ENCODE measurements around the gene SRSF12. TPM values are rescaled to one million over a fixed set of nuclear protein-coding genes. Genes with fewer than 3 reads are reported as not detected.
A peak's percentile ranks its signal among the peaks of the same experiment; 100 is the strongest.

The SRSF12 gene
- total RNA-seq, 1 donor from 2014 or later: 14.7 TPM

GRCh38 chr6:89120371-89120770 is 2.5 kb upstream of the SRSF12 start:
- H3K36me3 Mint-ChIP-seq: no peaks in the 10 kb centered on the region
- TF ChIP-seq, protein P1, sequence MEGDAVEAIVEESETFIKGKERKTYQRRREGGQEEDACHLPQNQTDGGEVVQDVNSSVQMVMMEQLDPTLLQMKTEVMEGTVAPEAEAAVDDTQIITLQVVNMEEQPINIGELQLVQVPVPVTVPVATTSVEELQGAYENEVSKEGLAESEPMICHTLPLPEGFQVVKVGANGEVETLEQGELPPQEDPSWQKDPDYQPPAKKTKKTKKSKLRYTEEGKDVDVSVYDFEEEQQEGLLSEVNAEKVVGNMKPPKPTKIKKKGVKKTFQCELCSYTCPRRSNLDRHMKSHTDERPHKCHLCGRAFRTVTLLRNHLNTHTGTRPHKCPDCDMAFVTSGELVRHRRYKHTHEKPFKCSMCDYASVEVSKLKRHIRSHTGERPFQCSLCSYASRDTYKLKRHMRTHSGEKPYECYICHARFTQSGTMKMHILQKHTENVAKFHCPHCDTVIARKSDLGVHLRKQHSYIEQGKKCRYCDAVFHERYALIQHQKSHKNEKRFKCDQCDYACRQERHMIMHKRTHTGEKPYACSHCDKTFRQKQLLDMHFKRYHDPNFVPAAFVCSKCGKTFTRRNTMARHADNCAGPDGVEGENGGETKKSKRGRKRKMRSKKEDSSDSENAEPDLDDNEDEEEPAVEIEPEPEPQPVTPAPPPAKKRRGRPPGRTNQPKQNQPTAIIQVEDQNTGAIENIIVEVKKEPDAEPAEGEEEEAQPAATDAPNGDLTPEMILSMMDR (IDR thresholded peaks at IDR 0.05; ENCODE audit: unreplicated experiment): no peak
- H3K27ac Mint-ChIP-seq: no peak overlapping the region
- H3K4me1 Mint-ChIP-seq: peaks cover 11% of the 10 kb centered on the region
- no peak overlapping the region for H3K4me3 Mint-ChIP-seq
- H3K27me3 Mint-ChIP-seq (ENCODE audit: low read depth): no peaks in the 10 kb centered on the region
- no peaks in the 10 kb centered on the region for H3K9me3 Mint-ChIP-seq
- no peak for DNase-seq (ENCODE audit: low spot score in 2 of 2, unreplicated experiment in 2 of 2)

- Mint-ChIP-seq H3K4me1 (peaks cover 11% of the 10 kb centered on the region), H3K36me3 (no peaks in the 10 kb centered on the region), H3K27ac (peak overlapping the region; percentile 7)
Observed at GRCh38 chr6:89118931-89119330, 1.1 kb upstream of the SRSF12 start.

GRCh38 chr6:89116702-89117101 is 1.2 kb downstream of the SRSF12 start:
- Mint-ChIP-seq H3K27me3 (ENCODE audit: low read depth) (no peaks in the 10 kb centered on the region), H3K36me3 (no peaks in the 10 kb centered on the region), H3K27ac (peak overlapping the region; percentile 57), H3K9me3 (no peaks in the 10 kb centered on the region), H3K4me1 (peaks cover 11% of the 10 kb centered on the region), H3K4me3 (peak overlapping the region; percentile 73)
- TF ChIP-seq, protein P1 (IDR thresholded peaks at IDR 0.05; ENCODE audit: unreplicated experiment): no peak
- no peak for DNase-seq (ENCODE audit: low spot score in 2 of 2, unreplicated experiment in 2 of 2)

More at GRCh38 chr6:89118931-89119330, 1.1 kb upstream of the SRSF12 start:
- TF ChIP-seq, protein P1 (IDR thresholded peaks at IDR 0.05; ENCODE audit: unreplicated experiment): no peak
- H3K27me3 Mint-ChIP-seq (ENCODE audit: low read depth): no peaks in the 10 kb centered on the region
- no peak for DNase-seq (ENCODE audit: low spot score in 2 of 2, unreplicated experiment in 2 of 2)
- peak overlapping the region; percentile 70 for H3K4me3 Mint-ChIP-seq
- no peaks in the 10 kb centered on the region for H3K9me3 Mint-ChIP-seq

DNA sequence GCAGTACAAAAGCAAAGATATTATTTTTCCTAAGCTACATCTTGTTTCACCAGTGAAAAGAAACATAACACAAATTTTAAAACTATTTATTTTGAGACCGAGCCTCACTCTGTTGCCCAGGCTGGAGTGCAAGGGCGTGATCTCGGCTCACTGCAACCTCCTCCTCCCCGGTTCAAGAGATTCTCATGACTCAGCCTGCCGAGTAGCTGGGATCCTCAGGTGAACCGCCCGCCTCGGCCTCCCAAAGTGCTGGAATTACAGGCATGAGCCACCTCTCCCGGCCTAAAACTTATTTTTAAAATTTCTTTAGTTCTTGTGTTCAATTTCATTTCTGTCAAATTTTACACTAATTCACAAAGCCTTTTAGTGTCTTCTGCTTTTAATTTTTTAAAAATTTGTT is 5.9 kb downstream of the SRSF12 start:
- TF ChIP-seq, protein P1 (IDR thresholded peaks at IDR 0.05; ENCODE audit: unreplicated experiment): no peak
- Mint-ChIP-seq H3K4me3 (no peak overlapping the region), H3K27ac (no peak overlapping the region), H3K27me3 (ENCODE audit: low read depth) (no peaks in the 10 kb centered on the region), H3K9me3 (no peaks in the 10 kb centered on the region), H3K36me3 (no peaks in the 10 kb centered on the region), H3K4me1 (peaks cover 6% of the 10 kb centered on the region)
- DNase-seq (ENCODE audit: low spot score in 2 of 2, unreplicated experiment in 2 of 2): no peak

- DNase-seq (ENCODE audit: low spot score in 2 of 2, unreplicated experiment in 2 of 2): no peak
- H3K36me3 Mint-ChIP-seq: peaks cover 2% of the 10 kb centered on the region
- no peak overlapping the region for H3K27ac Mint-ChIP-seq
- no peaks in the 10 kb centered on the region for H3K4me1 Mint-ChIP-seq
- no peaks in the 10 kb centered on the region for H3K9me3 Mint-ChIP-seq
- no peak overlapping the region for H3K4me3 Mint-ChIP-seq
- TF ChIP-seq, protein P1 (IDR thresholded peaks at IDR 0.05; ENCODE audit: unreplicated experiment): no peak
- no peaks in the 10 kb centered on the region for H3K27me3 Mint-ChIP-seq (ENCODE audit: low read depth)
Observed at GRCh38 chr6:89110284-89110683, 7.6 kb downstream of the SRSF12 start.

GRCh38 chr6:89100114-89100513 is 17.8 kb downstream of the SRSF12 start:
- Mint-ChIP-seq H3K4me3 (no peak overlapping the region), H3K27ac (no peak overlapping the region), H3K4me1 (no peaks in the 10 kb centered on the region), H3K27me3 (ENCODE audit: low read depth) (no peaks in the 10 kb centered on the region), H3K36me3 (peaks cover 10% of the 10 kb centered on the region), H3K9me3 (no peaks in the 10 kb centered on the region)
- TF ChIP-seq, protein P1 (IDR thresholded peaks at IDR 0.05; ENCODE audit: unreplicated experiment): no peak
- no peak for DNase-seq (ENCODE audit: low spot score in 2 of 2, unreplicated experiment in 2 of 2)

Measured in mesothelial cell of epicardium (in vitro differentiated cells).